Urothelium cell line (cell line): Measurements from ENCODE around the gene NPNT.
"Not testable (repeated sequence)": the region's sequence is repeated elsewhere in the genome, so short reads cannot be mapped to it uniquely, and the experiment has no call there.

Source experiments
- DNase-seq: peaks from one replicate; pipeline ENCODE4 v3.0.0; 2011; ENCODE audit warnings: low spot score, mixed read lengths
- FAIRE-seq: peaks from 2 replicates; lab custom pipeline; 2011; peaks lifted over from hg19 to GRCh38; lab: Jason Lieb, UNC

NPNT gene

GRCh38 chr4:105894660-105895582 lies at the start of gene NPNT:
Gene NPNT (plus strand): TSS chr4:105895471. CDS start chr4:105895653, 182 bp downstream.
- FAIRE-seq (no peak), DNase-seq (no peak)

- no peak for FAIRE-seq
Observed at GRCh38 chr4:105845559-105845958, 49.7 kb upstream of the NPNT start.

GRCh38 chr4:105848359-105848758 lies 46.9 kb upstream of the NPNT start:
- not testable (repeated sequence) for DNase-seq, FAIRE-seq

More at GRCh38 chr4:105845559-105845958, 49.7 kb upstream of the NPNT start:
- no peak for DNase-seq

- FAIRE-seq: no peak
- DNase-seq: no peak
Observed at GRCh38 chr4:105851196-105851595, 44.1 kb upstream of the NPNT start.

GRCh38 chr4:105852230-105852629 lies 43.0 kb upstream of the NPNT start:
- not testable (repeated sequence) for DNase-seq

GRCh38 chr4:105858466-105859040 lies 36.7 kb upstream of the NPNT start:
- DNase-seq: no peak
- no peak for FAIRE-seq

More at GRCh38 chr4:105852230-105852629, 43.0 kb upstream of the NPNT start:
- not testable (repeated sequence) for FAIRE-seq

GRCh38 chr4:105859233-105859632 lies 36.0 kb upstream of the NPNT start:
- FAIRE-seq: no peak
- DNase-seq: peak; percentile 44

- DNase-seq (no peak), FAIRE-seq (no peak)
Observed at GRCh38 chr4:105870963-105871362, 24.3 kb upstream of the NPNT start.

GRCh38 chr4:105871997-105872396 lies 23.3 kb upstream of the NPNT start:
- DNase-seq (no peak), FAIRE-seq (no peak)

GRCh38 chr4:105875233-105875632 lies 20.0 kb upstream of the NPNT start:
- FAIRE-seq: no peak
- no peak for DNase-seq

- DNase-seq: no peak
- FAIRE-seq: no peak
Observed at GRCh38 chr4:105878668-105879067, 16.6 kb upstream of the NPNT start.

GRCh38 chr4:105887508-105887907 lies 7.8 kb upstream of the NPNT start:
- DNase-seq (no peak), FAIRE-seq (no peak)

GRCh38 chr4:105895583-105896460 lies 551 bp downstream of the NPNT start:
- no peak for DNase-seq
- FAIRE-seq: no peak

GRCh38 chr4:105896461-105896942 lies 1.2 kb downstream of the NPNT start:
- no peak for DNase-seq
- FAIRE-seq: no peak

- FAIRE-seq (no peak), DNase-seq (no peak)
Observed at GRCh38 chr4:105896984-105897775, 1.9 kb downstream of the NPNT start.

GRCh38 chr4:105900541-105900940 lies 5.3 kb downstream of the NPNT start:
- FAIRE-seq: no peak
- DNase-seq: no peak

- DNase-seq (no peak), FAIRE-seq (no peak)
Observed at GRCh38 chr4:105902550-105903262, 7.4 kb downstream of the NPNT start.

- FAIRE-seq (no peak), DNase-seq (no peak)
Observed at GRCh38 chr4:105909787-105910281, 14.6 kb downstream of the NPNT start.

GRCh38 chr4:105911426-105911825 lies 16.2 kb downstream of the NPNT start:
- FAIRE-seq: no peak
- no peak for DNase-seq
